Stomach (tissue), 19 donors: ENCODE measurements around the gene RBM18. TPM values are rescaled to one million over a fixed set of nuclear protein-coding genes. Genes with fewer than 3 reads are reported as not detected.
A peak's percentile ranks its signal among the peaks of the same experiment; 100 is the strongest.

ENCODE experiments used
- DNase-seq, 2 donors: peaks; one replicate each; pipeline versions ENCODE4 v3.0.0 to v3.0.0-alpha.2; 2013 to 2019
- H3K27ac ChIP-seq, 5 donors: fragments of 200-600 bp in 4 of 5; sonication (generic) in 4 of 5; one replicate each; pipeline ENCODE4 v1.5.1; 2013 to 2019; ENCODE audit warnings: mild to moderate bottlenecking in 1 of 5, moderate library complexity in 1 of 5
- H3K27me3 ChIP-seq, 3 donors: fragments of 200-600 bp; sonication (generic); one replicate each; pipeline ENCODE4 v1.5.1; 2017 to 2019; ENCODE audit warnings: mixed run types in 1 of 3
- H3K36me3 ChIP-seq, 4 donors: fragments of 200-600 bp; sonication (generic); 1 replicate in 3 of 4; 2 replicates in 1 of 4; pipeline ENCODE4 v1.5.1; 2016 to 2019
- H3K4me1 ChIP-seq, 4 donors: fragments of 200-600 bp; sonication (generic); one replicate each; pipeline ENCODE4 v1.5.1; 2016 to 2019
- H3K4me3 ChIP-seq, 4 donors: fragments of 200-600 bp; sonication (generic) in 3 of 4; one replicate each; pipeline ENCODE4 v1.5.1; 2016 to 2019; ENCODE audit warnings: mild to moderate bottlenecking in 1 of 4
- H3K9me3 ChIP-seq, 4 donors: fragments of 200-600 bp; sonication (generic); one replicate each; pipeline ENCODE4 v1.5.1; 2016 to 2019
- EP300 ChIP-seq: sonication (generic); formaldehyde crosslinking; IDR thresholded peaks from one replicate; pipeline ENCODE4 v1.6.1; 2017; ENCODE audit warnings: antibody characterized with exemption
- POLR2A ChIP-seq, 4 donors: fragments of 450-650 bp; IDR thresholded peaks; one replicate each; pipeline ENCODE4 v1.6.1; 2016; ENCODE audit warnings: antibody characterized with exemption in 4 of 4, control low read depth in 2 of 4, mild to moderate bottlenecking in 1 of 4, moderate library complexity in 1 of 4
- POLR2AphosphoS5 ChIP-seq, 3 donors: sonication (generic); formaldehyde crosslinking; IDR thresholded peaks; one replicate each; pipeline ENCODE4 v1.6.1; 2016; ENCODE audit warnings: antibody characterized with exemption in 3 of 3
- WGBS, 5 donors: extraction: QIAGEN DNeasy Blood & Tissue Kit in 3 of 5; methylation state at CpG; one replicate each; pipeline versions ENCODE4 v1.1.5 to v1.1.7; 2013 to 2018; 5-methylcytosine and 5-hydroxymethylcytosine counted together
- intact Hi-C: fragments of 100-400 bp; cut with DNase I; formaldehyde crosslinking; loops from one replicate; pipeline ENCODE4 v1.15.1; 2023; ENCODE audit warnings: low total_unique reads
- long read RNA-seq, 10 donors: transcript quantifications; one replicate each; lab custom pipeline, GENCODE V29; 2026
- polyA plus RNA-seq, 3 donors: library from polyadenylated mRNA; stranded (reverse); fragments of 200-250 nt; gene quantifications; one replicate each; pipeline ENCODE4 v1.2.3, GENCODE V29; 2013
- total RNA-seq, 5 donors: library from RNA; depleted of rRNA; stranded (reverse); fragments of >200 nt; gene quantifications; one replicate each; pipeline versions ENCODE4 v1.1.0 to v1.2.3, GENCODE V29; 2014 to 2016
- TF ChIP-seq, protein P1 (sequence below), 7 experiments: fragments of 450-650 bp in 4 of 7; fragments of 200-600 bp in 3 of 7; sonication (generic) in 3 of 7; IDR thresholded peaks; one replicate each; pipeline ENCODE4 v1.5.1; 2016 to 2019; ENCODE audit warnings: antibody characterized with exemption in 7 of 7, control low read depth in 2 of 7, mild to moderate bottlenecking in 1 of 7
- donor health status: healthy with polysubstance abuse.
- donor health status: Bipolar disorder and iron deficiency.
- donor health status: healthy.

RBM18 gene, protein sequence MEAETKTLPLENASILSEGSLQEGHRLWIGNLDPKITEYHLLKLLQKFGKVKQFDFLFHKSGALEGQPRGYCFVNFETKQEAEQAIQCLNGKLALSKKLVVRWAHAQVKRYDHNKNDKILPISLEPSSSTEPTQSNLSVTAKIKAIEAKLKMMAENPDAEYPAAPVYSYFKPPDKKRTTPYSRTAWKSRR
- total RNA-seq = 10 to 100 TPM in 1 of 5 donors, 1 to 10 TPM in 4; 1.8 to 13.6 (median 6.4) TPM
- 1 to 10 TPM; 6.0 to 9.4 (median 8.6) TPM for polyA plus RNA-seq
- long read RNA-seq, donor 1, full-length matches to known transcripts = 3 of 3 reads
- long read RNA-seq, donor 1, partial matches to known transcripts = 0 of 3 reads
- long read RNA-seq, donor 1, other reads (novel, unspliced or antisense) = 0 of 3 reads
- long read RNA-seq, donor 2, full-length matches to known transcripts = 6 of 6 reads
- long read RNA-seq, donor 2, partial matches to known transcripts = 0 of 6 reads
- long read RNA-seq, donor 2, other reads (novel, unspliced or antisense) = 0 of 6 reads
- long read RNA-seq, donor 3, full-length matches to known transcripts = 7 of 7 reads
- long read RNA-seq, donor 3, partial matches to known transcripts = 0 of 7 reads
- long read RNA-seq, donor 3, other reads (novel, unspliced or antisense) = 0 of 7 reads
- long read RNA-seq, donor 4 = 0 reads
- long read RNA-seq, donor 5, full-length matches to known transcripts = 15 of 15 reads
- long read RNA-seq, donor 5, partial matches to known transcripts = 0 of 15 reads
- long read RNA-seq, donor 5, other reads (novel, unspliced or antisense) = 0 of 15 reads
- long read RNA-seq, donor 6, full-length matches to known transcripts = 15 of 15 reads
- long read RNA-seq, donor 6, partial matches to known transcripts = 0 of 15 reads
- long read RNA-seq, donor 6, other reads (novel, unspliced or antisense) = 0 of 15 reads
- long read RNA-seq, donor 7, full-length matches to known transcripts = 11 of 11 reads
- long read RNA-seq, donor 7, partial matches to known transcripts = 0 of 11 reads
- long read RNA-seq, donor 7, other reads (novel, unspliced or antisense) = 0 of 11 reads
- long read RNA-seq, donor 8, full-length matches to known transcripts = 5 of 5 reads
- long read RNA-seq, donor 8, partial matches to known transcripts = 0 of 5 reads
- long read RNA-seq, donor 8, other reads (novel, unspliced or antisense) = 0 of 5 reads
- long read RNA-seq, donor 9, full-length matches to known transcripts = 6 of 6 reads
- long read RNA-seq, donor 9, partial matches to known transcripts = 0 of 6 reads
- long read RNA-seq, donor 9, other reads (novel, unspliced or antisense) = 0 of 6 reads
- long read RNA-seq, donor 10, full-length matches to known transcripts = 2 of 2 reads
- long read RNA-seq, donor 10, partial matches to known transcripts = 0 of 2 reads
- long read RNA-seq, donor 10, other reads (novel, unspliced or antisense) = 0 of 2 reads

DNA sequence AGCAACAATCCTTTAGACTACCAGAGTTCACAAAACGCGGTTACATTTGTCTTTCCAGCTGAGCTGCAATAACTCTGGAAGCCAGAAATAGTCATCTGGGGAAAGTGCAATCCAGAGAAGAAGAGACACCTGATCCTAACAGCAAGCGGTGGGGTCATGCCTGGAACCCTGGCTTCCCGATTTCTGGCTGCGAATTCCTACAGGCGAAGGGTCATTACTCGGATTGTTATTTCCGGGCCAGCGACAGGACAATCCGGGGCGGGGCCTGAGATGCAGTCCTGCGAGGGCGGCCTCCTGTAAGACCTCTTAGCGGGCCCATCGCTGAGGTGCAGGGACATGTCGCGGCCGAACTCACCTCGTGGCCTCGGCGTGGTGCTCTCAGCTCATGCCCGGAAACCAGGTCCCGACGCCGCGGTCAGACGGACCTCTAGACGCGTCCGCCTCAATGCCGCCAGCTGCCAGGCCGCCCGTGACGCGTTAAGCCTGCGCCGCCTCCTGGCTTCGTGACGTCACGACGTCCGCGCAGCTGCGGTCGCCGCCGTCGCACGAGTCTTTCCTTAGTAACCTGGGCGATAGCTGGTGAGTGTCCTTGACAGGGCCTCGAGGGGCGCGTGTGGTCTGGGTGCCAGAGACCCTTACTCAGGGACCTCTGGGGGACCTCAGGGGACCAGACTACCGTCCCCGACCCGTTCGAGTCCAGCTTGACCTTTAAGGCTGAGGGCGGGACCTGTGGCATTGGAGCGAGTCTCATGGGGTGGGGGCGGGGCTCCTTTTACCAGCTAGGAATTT is at the start of gene RBM18, which contains the start of gene MRRF:
TSS of gene RBM18 (minus strand) at position 481 of the 789 bp plus-strand sequence. CDS start 3,348 bp downstream, outside the sequence.
TSS of gene MRRF (plus strand) at position 523 of the 789 bp plus-strand sequence. CDS start 6,010 bp downstream, outside the sequence.
- peak; percentile 96 to 98 (median 96) for TF ChIP-seq POLR2AphosphoS5 (IDR thresholded peaks at IDR 0.05)
- TF ChIP-seq, protein P1, sequence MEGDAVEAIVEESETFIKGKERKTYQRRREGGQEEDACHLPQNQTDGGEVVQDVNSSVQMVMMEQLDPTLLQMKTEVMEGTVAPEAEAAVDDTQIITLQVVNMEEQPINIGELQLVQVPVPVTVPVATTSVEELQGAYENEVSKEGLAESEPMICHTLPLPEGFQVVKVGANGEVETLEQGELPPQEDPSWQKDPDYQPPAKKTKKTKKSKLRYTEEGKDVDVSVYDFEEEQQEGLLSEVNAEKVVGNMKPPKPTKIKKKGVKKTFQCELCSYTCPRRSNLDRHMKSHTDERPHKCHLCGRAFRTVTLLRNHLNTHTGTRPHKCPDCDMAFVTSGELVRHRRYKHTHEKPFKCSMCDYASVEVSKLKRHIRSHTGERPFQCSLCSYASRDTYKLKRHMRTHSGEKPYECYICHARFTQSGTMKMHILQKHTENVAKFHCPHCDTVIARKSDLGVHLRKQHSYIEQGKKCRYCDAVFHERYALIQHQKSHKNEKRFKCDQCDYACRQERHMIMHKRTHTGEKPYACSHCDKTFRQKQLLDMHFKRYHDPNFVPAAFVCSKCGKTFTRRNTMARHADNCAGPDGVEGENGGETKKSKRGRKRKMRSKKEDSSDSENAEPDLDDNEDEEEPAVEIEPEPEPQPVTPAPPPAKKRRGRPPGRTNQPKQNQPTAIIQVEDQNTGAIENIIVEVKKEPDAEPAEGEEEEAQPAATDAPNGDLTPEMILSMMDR (IDR thresholded peaks at IDR 0.05) = no peak
- no peaks in the 10 kb centered on the region for H3K27me3 ChIP-seq
- peak within 1 kb of the TSS; percentile 92 to 96 (median 95) for H3K27ac ChIP-seq
- no peaks in the 10 kb centered on the region for H3K9me3 ChIP-seq
- DNase-seq = peak; percentile 94 to 98
- peaks cover 35 to 59% (median 48%) of the 10 kb centered on the region in 4 donors for H3K4me1 ChIP-seq
- H3K4me3 ChIP-seq = peak within 1 kb of the TSS; percentile 60 to 77 (median 71)
- peaks cover 12 to 21% (median 17%) of the 10 kb centered on the region in 4 donors for H3K36me3 ChIP-seq
- intact Hi-C loops = loop anchor here (10.0 kb wide), 2 partner anchors 60 to 140 kb away; no protein-coding TSS in a partner anchor
- WGBS, 5 donors = 0 to 2% (median 0%) methylated on average over 18 to 60 of the region's 60 CpGs

DNA sequence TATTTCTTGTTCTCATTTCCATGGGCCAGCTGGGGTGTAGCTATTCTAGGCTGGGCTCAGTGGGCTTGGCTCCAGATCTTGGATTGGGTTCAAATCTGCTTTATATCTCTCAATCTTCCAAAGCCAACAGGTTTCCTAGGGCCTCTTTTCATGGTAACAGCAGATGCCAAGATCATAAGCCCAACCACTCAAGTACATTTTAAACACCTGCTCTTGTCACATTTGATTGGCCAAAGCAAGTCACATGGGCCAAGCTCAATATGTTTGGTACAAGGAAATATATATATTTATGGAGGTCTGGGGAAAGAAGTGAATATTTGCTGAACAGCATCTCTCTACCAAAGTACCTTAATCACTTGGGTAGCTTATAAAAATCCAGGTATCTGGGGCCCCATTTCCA is 49.5 kb upstream of the RBM18 start:
- H3K27me3 ChIP-seq = no peaks in the 10 kb centered on the region
- H3K4me3 ChIP-seq = no peak overlapping the region
- H3K36me3 ChIP-seq = peaks cover 11 to 71% (median 59%) of the 10 kb centered on the region in 4 donors
- no peaks in the 10 kb centered on the region for H3K9me3 ChIP-seq
- no peak overlapping the region for H3K27ac ChIP-seq
- TF ChIP-seq, protein P1 (IDR thresholded peaks at IDR 0.05) = no peak
- TF ChIP-seq POLR2A (IDR thresholded peaks at IDR 0.05) (no peak), EP300 (no peak)
- peaks cover 0 to 9% (median 0%) of the 10 kb centered on the region in 4 donors for H3K4me1 ChIP-seq
- DNase-seq = no peak
- intact Hi-C loops = no loop called here

DNA sequence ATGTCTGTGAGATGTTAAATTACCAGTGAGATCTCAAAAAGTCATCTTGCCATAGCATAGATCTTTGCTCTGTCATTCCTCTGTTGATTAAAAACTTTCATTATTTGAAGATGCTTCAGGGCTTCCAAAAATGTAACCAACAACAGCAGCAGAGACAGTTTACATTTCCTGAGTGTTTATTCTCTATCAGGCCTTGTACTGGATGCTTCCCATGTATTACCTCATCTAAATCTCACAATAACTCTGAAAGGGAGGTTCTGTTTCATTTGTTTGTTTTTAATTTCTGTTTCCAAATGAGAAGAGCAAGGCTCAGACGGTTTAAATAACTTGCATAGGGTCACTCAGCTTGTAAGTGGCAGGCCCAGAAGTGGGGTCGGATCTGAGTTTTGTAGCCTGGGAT is 45.2 kb upstream of the RBM18 start:
- no peaks in the 10 kb centered on the region for H3K27me3 ChIP-seq
- intact Hi-C loops = no loop called here
- no peaks in the 10 kb centered on the region for H3K9me3 ChIP-seq
- H3K4me3 ChIP-seq = no peak overlapping the region
- 55 to 79% (median 65%) methylated on average over 2 of the region's 2 CpGs for WGBS, 5 donors
- H3K4me1 ChIP-seq = no peaks in the 10 kb centered on the region
- no peak overlapping the region for H3K27ac ChIP-seq
- H3K36me3 ChIP-seq = peaks cover 20 to 91% (median 77%) of the 10 kb centered on the region in 4 donors
- no peak for TF ChIP-seq EP300
- no peak for TF ChIP-seq POLR2AphosphoS5 (IDR thresholded peaks at IDR 0.05)
- TF ChIP-seq, protein P1 (IDR thresholded peaks at IDR 0.05) = no peak
- no peak for TF ChIP-seq POLR2A (IDR thresholded peaks at IDR 0.05)
- no peak for DNase-seq
